H1 (cell line): ENCODE data around the gene FBXO44. TPM values are rescaled to one million over a fixed set of nuclear protein-coding genes. Genes with fewer than 3 reads are reported as not detected.

Experiments used
- CTBP2 ChIP-seq: IDR thresholded peaks from 2 replicates; pipeline ENCODE4 v1.7.0; 2011; ENCODE audit warnings: borderline replicate concordance, mild to moderate bottlenecking, moderate library complexity, mixed read lengths, low read length; ENCODE audit not compliant: insufficient read depth, insufficient read length
- POU5F1 ChIP-seq: IDR thresholded peaks from 2 replicates; pipeline ENCODE4 v1.6.1; 2011; ENCODE audit warnings: low read depth, mild to moderate bottlenecking, low read length, moderate library complexity
- polyA plus RNA-seq, 7 experiments: library from polyadenylated mRNA; depleted of rRNA in 3 of 7; stranded (reverse) in 5 of 7; unstranded in 2 of 7; fragments of >200 nt in 5 of 7; fragments of 200-250 nt in 2 of 7; gene quantifications; 1 replicate in 5 of 7; 2 replicates in 1 of 7; 4 replicates in 1 of 7; pipeline versions ENCODE4 v1.2.1 to v1.2.3, GENCODE V29; 2011 to 2013; ENCODE audit warnings: missing spikeins in 2 of 7, mixed read lengths in 2 of 7
- total RNA-seq: library from RNA; stranded (reverse); fragmentation: NEBNext Ultra II Directional; extraction: Animal tissue kit (Norgen Biotek cat#: 25700); gene quantifications from 2 replicates; pipeline ENCODE4 v1.2.1, GENCODE V29; 2021

FBXO44 gene
- total and polyA plus RNA-seq, 2 of the 8 experiments (the other 6 are each of a cell fraction or from before 2014, with no cell fraction given): 27.0 to 27.2 TPM

- TF ChIP-seq CTBP2 (no peak), POU5F1 (no peak)
Observed at GRCh38 chr1:11676386-11677103, 21.9 kb downstream of the FBXO44 start (continued).
